GM23338 (cell line): ENCODE measurements around the gene NDUFA12. TPM values are rescaled to one million over a fixed set of nuclear protein-coding genes. Genes with fewer than 3 reads are reported as not detected.

Experiments
- ATAC-seq: fragments of 200-7000 bp; cut with Tn5 transposase; 3 replicates; pipeline ENCODE4 v1.9.1; 2020
- DNase-seq: peaks from one replicate; pipeline ENCODE4 v3.0.0-alpha.2; 2015; ENCODE audit warnings: low spot score
- H2AFZ ChIP-seq: fragments of 200-600 bp; sonication (generic); 2 replicates; pipeline ENCODE4 v1.8.0; 2016; ENCODE audit warnings: antibody characterized with exemption, mild to moderate bottlenecking, moderate library complexity
- H3F3A ChIP-seq: fragments of 200-600 bp; sonication (generic); replicated peaks from 2 replicates; pipeline ENCODE4 v1.8.0; 2017; ENCODE audit warnings: antibody characterized with exemption, mixed run types, low read depth
- H3K27ac ChIP-seq: fragments of 200-600 bp; sonication (generic); 2 replicates; pipeline ENCODE4 v1.6.1; 2016; ENCODE audit warnings: low read depth
- H3K27me3 ChIP-seq: fragments of 200-600 bp; sonication (generic); 2 replicates; pipeline ENCODE4 v1.8.0; 2016; ENCODE audit warnings: mild to moderate bottlenecking, mixed run types, moderate library complexity; ENCODE audit not compliant: insufficient read depth
- H3K36me3 ChIP-seq: fragments of 200-600 bp; sonication (generic); 2 replicates; pipeline ENCODE4 v1.8.0; 2016; ENCODE audit warnings: mild to moderate bottlenecking; ENCODE audit not compliant: insufficient read depth
- H3K4me1 ChIP-seq: fragments of 200-600 bp; sonication (generic); 2 replicates; pipeline ENCODE4 v1.8.0; 2016; ENCODE audit warnings: mild to moderate bottlenecking, moderate library complexity; ENCODE audit not compliant: insufficient read depth
- H3K4me2 ChIP-seq: fragments of 200-600 bp; sonication (generic); 2 replicates; pipeline ENCODE4 v1.7.1; 2017; ENCODE audit warnings: mixed run types
- H3K4me3 ChIP-seq: fragments of 200-600 bp; sonication (generic); 2 replicates; pipeline ENCODE4 v1.6.1; 2016; ENCODE audit warnings: mixed run types
- H3K79me2 ChIP-seq: fragments of 200-600 bp; sonication (generic); replicated peaks from 2 replicates; pipeline ENCODE4 v1.8.0; 2017; ENCODE audit warnings: mild to moderate bottlenecking; ENCODE audit not compliant: insufficient read depth
- H3K9me2 ChIP-seq: fragments of 200-600 bp; sonication (generic); 2 replicates; pipeline ENCODE4 v1.8.0; 2017; ENCODE audit not compliant: insufficient read depth
- H4K20me1 ChIP-seq: fragments of 200-600 bp; sonication (generic); replicated peaks from 2 replicates; pipeline ENCODE4 v1.8.0; 2017; ENCODE audit warnings: mild to moderate bottlenecking; ENCODE audit not compliant: insufficient read depth
- H3K27ac Mint-ChIP-seq: 2 replicates; pipeline ENCODE4 v1.8.0; 2020; ENCODE audit warnings: inconsistent platforms, mild to moderate bottlenecking, moderate library complexity, mixed read lengths
- H3K27me3 Mint-ChIP-seq: 3 replicates; pipeline ENCODE4 v1.8.0; 2022; ENCODE audit warnings: low read depth, mild to moderate bottlenecking, moderate library complexity, mixed read lengths, inconsistent platforms; ENCODE audit not compliant: insufficient read depth, poor library complexity
- H3K36me3 Mint-ChIP-seq: 3 replicates; pipeline ENCODE4 v1.8.0; 2021; ENCODE audit warnings: low read depth, mild to moderate bottlenecking, inconsistent platforms, moderate library complexity, mixed read lengths
- H3K4me1 Mint-ChIP-seq: 3 replicates; pipeline ENCODE4 v1.8.0; 2020; ENCODE audit warnings: mild to moderate bottlenecking, inconsistent platforms, mixed read lengths
- H3K4me3 Mint-ChIP-seq: 3 replicates; pipeline ENCODE4 v1.8.0; 2021; ENCODE audit warnings: moderate library complexity, mild to moderate bottlenecking, inconsistent platforms, mixed read lengths
- H3K9me3 Mint-ChIP-seq: 3 replicates; pipeline ENCODE4 v1.8.0; 2020; ENCODE audit warnings: moderate library complexity, mild to moderate bottlenecking, inconsistent platforms, mixed read lengths
- NANOG ChIP-seq: IDR thresholded peaks from 2 replicates; pipeline ENCODE4 v1.6.1; 2016; ENCODE audit warnings: antibody characterized with exemption, borderline replicate concordance
- ZNF462 ChIP-seq: fragments of 250-450 bp; sonication (Bioruptor Pico); IDR thresholded peaks from 2 replicates; pipeline ENCODE4 v1.5.0; 2020; ENCODE audit warnings: mild to moderate bottlenecking, moderate library complexity
- polyA plus RNA-seq: library from polyadenylated mRNA; unstranded; fragments of >200 nt; fragmentation: Nextera tagmentation; extraction: Ambion mirVana; gene quantifications from 2 replicates; pipeline ENCODE4 v1.2.1, GENCODE V29; 2016
- total RNA-seq: library from RNA; depleted of rRNA; stranded (reverse); fragments of >200 nt; shearing (Covaris generic); gene quantifications from 2 replicates; pipeline ENCODE4 v1.2.3, GENCODE V29; 2014
- TF ChIP-seq, protein P1 (sequence below): IDR thresholded peaks from 2 replicates; pipeline ENCODE4 v1.6.1; 2016; ENCODE audit warnings: antibody characterized with exemption

The NDUFA12 gene
- total and polyA plus RNA-seq, 2 experiments from 2014 or later = 84.9 to 386 TPM

DNA sequence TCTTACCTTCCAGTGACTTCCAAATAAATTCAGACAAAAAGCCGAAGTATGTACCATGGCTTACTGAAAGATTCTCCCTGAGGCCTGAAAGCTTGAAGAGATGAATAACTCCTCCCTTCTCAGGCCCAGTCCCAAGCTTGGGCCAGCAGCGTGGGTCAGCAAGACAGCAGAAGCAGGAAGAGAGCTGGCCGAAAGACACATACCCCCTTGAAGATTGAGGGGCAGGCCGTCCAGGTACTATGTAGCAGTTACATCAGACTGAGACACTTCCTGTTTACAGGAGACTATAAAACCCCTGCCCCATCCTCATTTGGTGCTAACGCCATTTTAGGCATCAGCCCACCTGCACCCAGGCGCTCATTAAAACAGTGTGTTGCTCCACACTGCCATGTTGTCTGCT lies 15.0 kb downstream of the NDUFA12 start:
- H3K79me2 ChIP-seq = no peaks in the 10 kb centered on the region; the same call in 1 of the 2 replicates
- H3K27ac Mint-ChIP-seq = peak overlapping the region; percentile 49; the same call in 1 of the 2 replicates

More for the DNA sequence above, 15.0 kb downstream of the NDUFA12 start:
- H3K9me3 Mint-ChIP-seq = no peaks in the 10 kb centered on the region
- no peaks in the 10 kb centered on the region for H4K20me1 ChIP-seq
- peaks cover 3% of the 10 kb centered on the region for H3K27me3 Mint-ChIP-seq
- no peaks in the 10 kb centered on the region for H3K9me2 ChIP-seq
- no peak overlapping the region for H3K4me3 ChIP-seq
- no peaks in the 10 kb centered on the region for H3K27me3 ChIP-seq
- peaks cover 6% of the 10 kb centered on the region for H3K4me1 Mint-ChIP-seq
- peaks cover 13% of the 10 kb centered on the region; the same call in 2 of the 3 replicates for H3K36me3 Mint-ChIP-seq
- no peak overlapping the region for H3K4me3 Mint-ChIP-seq
- TF ChIP-seq, protein P1, sequence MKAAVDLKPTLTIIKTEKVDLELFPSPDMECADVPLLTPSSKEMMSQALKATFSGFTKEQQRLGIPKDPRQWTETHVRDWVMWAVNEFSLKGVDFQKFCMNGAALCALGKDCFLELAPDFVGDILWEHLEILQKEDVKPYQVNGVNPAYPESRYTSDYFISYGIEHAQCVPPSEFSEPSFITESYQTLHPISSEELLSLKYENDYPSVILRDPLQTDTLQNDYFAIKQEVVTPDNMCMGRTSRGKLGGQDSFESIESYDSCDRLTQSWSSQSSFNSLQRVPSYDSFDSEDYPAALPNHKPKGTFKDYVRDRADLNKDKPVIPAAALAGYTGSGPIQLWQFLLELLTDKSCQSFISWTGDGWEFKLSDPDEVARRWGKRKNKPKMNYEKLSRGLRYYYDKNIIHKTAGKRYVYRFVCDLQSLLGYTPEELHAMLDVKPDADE = no peak
- no peak for TF ChIP-seq NANOG
- no peak for TF ChIP-seq ZNF462
- H3K27ac ChIP-seq = 0 out of 2 replicates have a peak overlapping the region, but pooled peaks have one; percentile 18
- no peaks in the 10 kb centered on the region for H3F3A ChIP-seq
- H3K36me3 ChIP-seq = no peaks in the 10 kb centered on the region
- H3K4me1 ChIP-seq = 0 out of 2 replicates have a peak, but pooled peaks cover 6% of the 10 kb centered on the region
- DNase-seq (no peak), ATAC-seq (no peak)
- no peak overlapping the region for H2AFZ ChIP-seq
- no peak overlapping the region for H3K4me2 ChIP-seq
